HepG2 (cell line): Measurements from ENCODE around the gene SH3BGRL2. TPM values are rescaled to one million over a fixed set of nuclear protein-coding genes. Genes with fewer than 3 reads are reported as not detected.

ENCODE experiments used
- ATAC-seq: fragments of 200-7000 bp; cut with Tn5 transposase; 3 replicates; pipeline ENCODE4 v1.9.1; 2020; ENCODE audit warnings: mild to moderate bottlenecking, moderate library complexity
- BruUV-seq: library from RNA; stranded (reverse); fragments of 400-500 nt; replicated peaks from 2 replicates; lab custom pipeline; 2021; lab: Mats Ljungman, UMichigan
- CTCF ChIA-PET: fragments of 300-600 bp; formaldehyde crosslinking; extraction: SDS; loops from one replicate; lab custom pipeline; 2021; ENCODE audit warnings: low total read pairs, inconsistent platforms, low intra/inter-chr PET ratio; lab: Yijun Ruan, JAX
- POLR2A ChIA-PET: fragments of 350-600 bp; sonication (Branson Sonifier 250); formaldehyde crosslinking; loops from one replicate; lab custom pipeline; 2020; ENCODE audit warnings: antibody characterized with exemption, inconsistent platforms; lab: Yijun Ruan, JAX
- DNase-seq: peaks from one replicate; pipeline ENCODE4 v3.0.0-alpha.2; 2015; ENCODE audit warnings: low spot score
- FAIRE-seq: peaks from 3 replicates; lab custom pipeline; 2011; peaks lifted over from hg19 to GRCh38; lab: Jason Lieb, UNC
- H2AFZ ChIP-seq: one replicate; pipeline ENCODE4 v1.6.1; 2011; ENCODE audit warnings: low read length, inconsistent platforms
- H3K27ac ChIP-seq: fragments of 300-600 bp; 3 replicates; pipeline ENCODE4 v1.8.0; 2011; ENCODE audit warnings: mixed run types, mild to moderate bottlenecking, mixed read lengths, low read length, inconsistent platforms; ENCODE audit not compliant: insufficient read depth; ENCODE audit errors: extremely low read length
- H3K27me3 ChIP-seq, 2 experiments: fragments of 200-600 bp in 1 of 2; 2 replicates in 1 of 2; 3 replicates in 1 of 2; pipeline versions ENCODE4 v1.6.0 to v1.8.0; 2011; ENCODE audit warnings: low read length in 2 of 2, mild to moderate bottlenecking in 2 of 2, moderate library complexity in 2 of 2, inconsistent platforms in 1 of 2; ENCODE audit not compliant: insufficient read depth in 2 of 2, control insufficient read depth in 1 of 2
- H3K36me3 ChIP-seq, 2 experiments: fragments of 200-600 bp in 1 of 2; replicated peaks in 1 of 2; 2 replicates in 1 of 2; 3 replicates in 1 of 2; pipeline versions ENCODE4 v1.5.1 to v1.8.0; 2011; ENCODE audit warnings: low read length in 2 of 2, inconsistent platforms in 1 of 2; ENCODE audit not compliant: insufficient read depth in 2 of 2, control insufficient read depth in 1 of 2
- H3K4me1 ChIP-seq: 2 replicates; pipeline ENCODE4 v1.5.1; 2012; ENCODE audit warnings: low read length, inconsistent platforms; ENCODE audit not compliant: insufficient read depth
- H3K4me2 ChIP-seq: 2 replicates; pipeline ENCODE4 v1.6.0; 2011; ENCODE audit warnings: low read depth, low read length, inconsistent platforms
- H3K4me3 ChIP-seq, 3 experiments: fragments of 200-600 bp in 1 of 3; sonication (generic), shearing (Covaris generic) in 1 of 3; replicated peaks in 1 of 3; 2 replicates each; pipeline ENCODE4 v1.5.1; 2011 to 2016; ENCODE audit warnings: low read length in 3 of 3, inconsistent platforms in 2 of 3, low read depth in 2 of 3, mild to moderate bottlenecking in 2 of 3, control low read depth in 1 of 3, mixed read lengths in 1 of 3; ENCODE audit not compliant: insufficient read depth in 1 of 3
- H3K79me2 ChIP-seq: one replicate; pipeline ENCODE4 v1.6.1; 2011; ENCODE audit warnings: low read length, inconsistent platforms; ENCODE audit not compliant: insufficient read depth
- H3K9ac ChIP-seq: 2 replicates; pipeline ENCODE4 v1.6.0; 2011; ENCODE audit warnings: mild to moderate bottlenecking, low read depth, low read length, inconsistent platforms; ENCODE audit not compliant: insufficient read depth
- H3K9me3 ChIP-seq: 2 replicates; pipeline ENCODE4 v1.5.1; 2012; ENCODE audit warnings: mild to moderate bottlenecking, low read length
- H4K20me1 ChIP-seq: 2 replicates; pipeline ENCODE4 v1.6.0; 2011; ENCODE audit warnings: inconsistent platforms, mild to moderate bottlenecking, low read length, moderate library complexity; ENCODE audit not compliant: insufficient read depth
- CENPX ChIP-seq: sonication (generic); formaldehyde crosslinking; IDR thresholded peaks from 2 replicates; pipeline ENCODE4 v1.9.0; 2021; ENCODE audit warnings: mild to moderate bottlenecking, missing genetic modification reagents, moderate library complexity
- FOXA3 ChIP-seq: IDR thresholded peaks from 2 replicates; pipeline ENCODE4 v1.6.1; 2016; ENCODE audit warnings: missing genetic modification reagents, missing compliant biosample characterization
- FOXJ3 ChIP-seq: sonication (generic); formaldehyde crosslinking; IDR thresholded peaks from 2 replicates; pipeline ENCODE4 v1.4.0; 2020; ENCODE audit warnings: missing genetic modification reagents, mild to moderate bottlenecking, borderline replicate concordance
- ISL2 ChIP-seq: sonication (generic); formaldehyde crosslinking; IDR thresholded peaks from 2 replicates; pipeline ENCODE4 v1.5.0; 2020; ENCODE audit warnings: missing genetic modification reagents
- PAXIP1 ChIP-seq: sonication (generic); formaldehyde crosslinking; conservative IDR thresholded peaks from 2 replicates; pipeline ENCODE4 v1.4.0; 2020; ENCODE audit warnings: mild to moderate bottlenecking, missing genetic modification reagents, moderate library complexity
- PITX1 ChIP-seq: sonication (generic); formaldehyde crosslinking; IDR thresholded peaks from 2 replicates; pipeline ENCODE4 v1.5.1; 2020; ENCODE audit warnings: mild to moderate bottlenecking, missing genetic modification reagents
- RARA ChIP-seq: IDR thresholded peaks from 2 replicates; pipeline ENCODE4 v1.6.1; 2016; ENCODE audit warnings: missing genetic modification reagents, missing compliant biosample characterization
- RELA ChIP-seq: sonication (generic); formaldehyde crosslinking; IDR thresholded peaks from 2 replicates; pipeline ENCODE4 v1.4.0; 2020; ENCODE audit warnings: missing genetic modification reagents
- RFXAP ChIP-seq: sonication (generic); formaldehyde crosslinking; IDR thresholded peaks from 2 replicates; pipeline ENCODE4 v1.4.0; 2020; ENCODE audit warnings: missing genetic modification reagents, borderline replicate concordance
- TBX2 ChIP-seq: sonication (generic); formaldehyde crosslinking; IDR thresholded peaks from 2 replicates; pipeline ENCODE4 v1.5.0; 2020; ENCODE audit warnings: missing genetic modification reagents, mild to moderate bottlenecking, borderline replicate concordance
- ZKSCAN5 ChIP-seq: sonication (generic); formaldehyde crosslinking; IDR thresholded peaks from 2 replicates; pipeline ENCODE4 v1.5.1; 2020; ENCODE audit warnings: mild to moderate bottlenecking, missing genetic modification reagents
- ZNF607 ChIP-seq: sonication (generic); formaldehyde crosslinking; IDR thresholded peaks from 2 replicates; pipeline ENCODE4 v1.5.1; 2020; ENCODE audit warnings: missing genetic modification reagents, mild to moderate bottlenecking, borderline replicate concordance
- ZSCAN29 ChIP-seq: sonication (generic); formaldehyde crosslinking; conservative IDR thresholded peaks from 2 replicates; pipeline ENCODE4 v1.4.0; 2020; ENCODE audit warnings: mild to moderate bottlenecking, missing genetic modification reagents
- WGBS: methylation state at CpG from one replicate; pipeline ENCODE4 v1.1.6; 2017; ENCODE audit warnings: low lambda C conversion rate; 5-methylcytosine and 5-hydroxymethylcytosine counted together
- in situ Hi-C: cut with HindIII; loops from 2 replicates; pipeline ENCODE4 v1.10.0; 2017; ENCODE audit warnings: low pct_unique_long_range_greater_than_20kb; ENCODE audit not compliant: extremely low pct_ligation_motif_present
- intact Hi-C: fragments of 100-400 bp; cut with micrococcal nuclease; formaldehyde crosslinking; loops from one replicate; pipeline ENCODE4 v1.10.0; 2022; ENCODE audit not compliant: unreplicated experiment
- polyA plus RNA-seq, 8 experiments: library from polyadenylated mRNA; depleted of rRNA in 3 of 8; stranded (reverse) in 7 of 8; unstranded in 1 of 8; fragments of >200 nt; fragmentation: Illumina TruSeq in 4 of 8; extraction: Trizol in 4 of 8; gene quantifications; 2 replicates each; pipeline versions ENCODE4 v1.2.1 to v1.2.3, GENCODE V29; 2011 to 2016; ENCODE audit warnings: low read depth in 4 of 8, missing spikeins in 1 of 8, mixed read lengths in 1 of 8; ENCODE audit not compliant: insufficient read depth in 1 of 8
- total RNA-seq, 5 experiments: library from RNA; depleted of rRNA; stranded (reverse); fragments of >200 nt; fragmentation: Illumina TruSeq; extraction: Trizol; gene quantifications; 2 replicates each; pipeline ENCODE4 v1.2.3, GENCODE V29; 2016; ENCODE audit warnings: low read depth in 1 of 5
- TF ChIP-seq, protein P1 (sequence below): IDR thresholded peaks from 2 replicates; pipeline ENCODE4 v1.6.1; 2016; ENCODE audit warnings: mild to moderate bottlenecking
- TF ChIP-seq, protein P2 (sequence below): IDR thresholded peaks from 2 replicates; pipeline ENCODE4 v1.6.1; 2016; ENCODE audit warnings: missing compliant biosample characterization, missing genetic modification reagents, borderline replicate concordance
- TF ChIP-seq, protein P3 (sequence below): sonication (generic); formaldehyde crosslinking; IDR thresholded peaks from 2 replicates; pipeline ENCODE4 v1.4.0; 2020; ENCODE audit warnings: missing genetic modification reagents, borderline replicate concordance

Gene SH3BGRL2
- total and polyA plus RNA-seq, 2 of the 13 experiments (the other 11 are each of a cell fraction or from before 2014, with no cell fraction given) = 10.9 to 28.8 TPM

- intact Hi-C loops = loop anchor here (1.0 to 5.0 kb wide), 3 partner anchors 22 to 72 kb away; partner anchors contain the start of genes LCA5 and SH3BGRL2
- POLR2A ChIA-PET = interaction anchor here (1.0 to 3.6 kb wide), 5 partner anchors 22 to 72 kb away, joined by 3 to 46 read pairs (median 3); partner anchors contain the start of genes LCA5 and SH3BGRL2
- BruUV-seq = TSS peak; percentile 73
- 0 out of 2 replicates have a peak, but pooled peaks have one; percentile 11 for TF ChIP-seq ISL2 (CRISPR knock-in tag)
- TF ChIP-seq ZNF607 (CRISPR knock-in tag) = 0 out of 2 replicates have a peak, but pooled peaks have one; percentile 46
- TF ChIP-seq RELA = 0 out of 2 replicates have a peak, but pooled peaks have one; percentile 27
- 0 out of 2 replicates have a peak, but pooled peaks have one; percentile 5 for TF ChIP-seq FOXJ3 (CRISPR knock-in tag)
- TF ChIP-seq, protein P1, sequence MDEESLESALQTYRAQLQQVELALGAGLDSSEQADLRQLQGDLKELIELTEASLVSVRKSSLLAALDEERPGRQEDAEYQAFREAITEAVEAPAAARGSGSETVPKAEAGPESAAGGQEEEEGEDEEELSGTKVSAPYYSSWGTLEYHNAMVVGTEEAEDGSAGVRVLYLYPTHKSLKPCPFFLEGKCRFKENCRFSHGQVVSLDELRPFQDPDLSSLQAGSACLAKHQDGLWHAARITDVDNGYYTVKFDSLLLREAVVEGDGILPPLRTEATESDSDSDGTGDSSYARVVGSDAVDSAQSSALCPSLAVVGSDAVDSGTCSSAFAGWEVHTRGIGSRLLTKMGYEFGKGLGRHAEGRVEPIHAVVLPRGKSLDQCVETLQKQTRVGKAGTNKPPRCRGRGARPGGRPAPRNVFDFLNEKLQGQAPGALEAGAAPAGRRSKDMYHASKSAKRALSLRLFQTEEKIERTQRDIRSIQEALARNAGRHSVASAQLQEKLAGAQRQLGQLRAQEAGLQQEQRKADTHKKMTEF (CRISPR knock-in tag) = peak; percentile 41; the same call in 1 of the 2 replicates
- peak; percentile 59 for TF ChIP-seq PAXIP1
- TF ChIP-seq, protein P2, sequence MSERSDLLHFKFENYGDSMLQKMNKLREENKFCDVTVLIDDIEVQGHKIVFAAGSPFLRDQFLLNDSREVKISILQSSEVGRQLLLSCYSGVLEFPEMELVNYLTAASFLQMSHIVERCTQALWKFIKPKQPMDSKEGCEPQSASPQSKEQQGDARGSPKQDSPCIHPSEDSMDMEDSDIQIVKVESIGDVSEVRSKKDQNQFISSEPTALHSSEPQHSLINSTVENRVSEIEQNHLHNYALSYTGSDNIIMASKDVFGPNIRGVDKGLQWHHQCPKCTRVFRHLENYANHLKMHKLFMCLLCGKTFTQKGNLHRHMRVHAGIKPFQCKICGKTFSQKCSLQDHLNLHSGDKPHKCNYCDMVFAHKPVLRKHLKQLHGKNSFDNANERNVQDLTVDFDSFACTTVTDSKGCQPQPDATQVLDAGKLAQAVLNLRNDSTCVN (CRISPR knock-in tag) = peak; percentile 87
- peak; percentile 63; the same call in 1 of the 2 replicates for TF ChIP-seq ZSCAN29
- TF ChIP-seq FOXA3 (CRISPR knock-in tag) = peak; percentile 4
- TF ChIP-seq ZKSCAN5 (CRISPR knock-in tag) = no peak
- TF ChIP-seq RARA (CRISPR knock-in tag) = peak; percentile 48; the same call in 1 of the 2 replicates
- no peak for TF ChIP-seq CENPX (CRISPR knock-in tag)
- TF ChIP-seq TBX2 (CRISPR knock-in tag) = 0 out of 2 replicates have a peak, but pooled peaks have one; percentile 39
- TF ChIP-seq RFXAP = 0 out of 2 replicates have a peak, but pooled peaks have one; percentile 12
- 0 out of 2 replicates have a peak, but pooled peaks have one; percentile 31 for TF ChIP-seq PITX1
- TF ChIP-seq, protein P3, sequence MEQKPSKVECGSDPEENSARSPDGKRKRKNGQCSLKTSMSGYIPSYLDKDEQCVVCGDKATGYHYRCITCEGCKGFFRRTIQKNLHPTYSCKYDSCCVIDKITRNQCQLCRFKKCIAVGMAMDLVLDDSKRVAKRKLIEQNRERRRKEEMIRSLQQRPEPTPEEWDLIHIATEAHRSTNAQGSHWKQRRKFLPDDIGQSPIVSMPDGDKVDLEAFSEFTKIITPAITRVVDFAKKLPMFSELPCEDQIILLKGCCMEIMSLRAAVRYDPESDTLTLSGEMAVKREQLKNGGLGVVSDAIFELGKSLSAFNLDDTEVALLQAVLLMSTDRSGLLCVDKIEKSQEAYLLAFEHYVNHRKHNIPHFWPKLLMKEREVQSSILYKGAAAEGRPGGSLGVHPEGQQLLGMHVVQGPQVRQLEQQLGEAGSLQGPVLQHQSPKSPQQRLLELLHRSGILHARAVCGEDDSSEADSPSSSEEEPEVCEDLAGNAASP (CRISPR knock-in tag) = peak; percentile 19; the same call in 1 of the 2 replicates
These were observed 21.9 kb upstream of the SH3BGRL2 start for GRCh38 chr6:79609225-79609595.

More at GRCh38 chr6:79609225-79609595, 21.9 kb upstream of the SH3BGRL2 start:
- Histone ChIP-seq H3K27ac (peak overlapping the region; percentile 50), H3K36me3 (no peaks in the 10 kb centered on the region), H3K4me1 (peaks cover 86% of the 10 kb centered on the region), H3K79me2 (no peaks in the 10 kb centered on the region), H3K4me2 (peak overlapping the region; percentile 57), H3K4me3 (peak overlapping the region in 1 of 3 experiments; percentile 31; a peak in 1 of 6 replicates), H3K27me3 (no peaks in the 10 kb centered on the region), H2AFZ (no peak overlapping the region), H4K20me1 (no peaks in the 10 kb centered on the region), H3K9me3 (no peaks in the 10 kb centered on the region), H3K9ac (peak overlapping the region; percentile 3; the same call in 1 of the 2 replicates)
- ATAC-seq (peak; percentile 56), FAIRE-seq (no peak), DNase-seq (no peak)
- in situ Hi-C loops = loop anchor here (5.0 kb wide), 1 partner anchor 37 kb away; no protein-coding TSS in a partner anchor
- CTCF ChIA-PET = no interaction called here
- 4% methylated on average over 3 of the region's 3 CpGs for WGBS
